22Rv1 (cell line): ENCODE data around the gene RAB11B.
"Not testable (repeated sequence)": the region's sequence is repeated elsewhere in the genome, so short reads cannot be mapped to it uniquely, and the experiment has no call there.

Source experiments
- H3K27ac ChIP-seq: fragments of 450-650 bp; 2 replicates; pipeline ENCODE4 v1.5.1; 2017
- CTCF ChIP-seq: fragments of 450-650 bp; IDR thresholded peaks from 2 replicates; pipeline ENCODE4 v1.5.1; 2017; ENCODE audit warnings: mild to moderate bottlenecking
- ZFX ChIP-seq: fragments of 450-650 bp; IDR thresholded peaks from 2 replicates; pipeline ENCODE4 v1.6.1; 2017; ENCODE audit warnings: antibody characterized with exemption, borderline replicate concordance

RAB11B gene

GRCh38 chr19:8403098-8403819, 13.1 kb downstream of the RAB11B start:
- TF ChIP-seq ZFX (no peak), CTCF (no peak)
- H3K27ac ChIP-seq = no peak overlapping the region

GRCh38 chr19:8403820-8404109, 13.6 kb downstream of the RAB11B start:
- no peak for TF ChIP-seq ZFX
- TF ChIP-seq CTCF = no peak

GRCh38 chr19:8404391-8405151, 14.4 kb downstream of the RAB11B start:
- TF ChIP-seq CTCF (no peak), ZFX (no peak)
- 0 out of 2 replicates have a peak overlapping the region, but pooled peaks have one; percentile 10 for H3K27ac ChIP-seq

More at GRCh38 chr19:8403820-8404109, 13.6 kb downstream of the RAB11B start:
- no peak overlapping the region for H3K27ac ChIP-seq

GRCh38 chr19:8410718-8411117, 20.6 kb downstream of the RAB11B start:
- not testable (repeated sequence) for H3K27ac ChIP-seq
- TF ChIP-seq CTCF = peak; percentile 17; the same call in 1 of the 2 replicates

DNA sequence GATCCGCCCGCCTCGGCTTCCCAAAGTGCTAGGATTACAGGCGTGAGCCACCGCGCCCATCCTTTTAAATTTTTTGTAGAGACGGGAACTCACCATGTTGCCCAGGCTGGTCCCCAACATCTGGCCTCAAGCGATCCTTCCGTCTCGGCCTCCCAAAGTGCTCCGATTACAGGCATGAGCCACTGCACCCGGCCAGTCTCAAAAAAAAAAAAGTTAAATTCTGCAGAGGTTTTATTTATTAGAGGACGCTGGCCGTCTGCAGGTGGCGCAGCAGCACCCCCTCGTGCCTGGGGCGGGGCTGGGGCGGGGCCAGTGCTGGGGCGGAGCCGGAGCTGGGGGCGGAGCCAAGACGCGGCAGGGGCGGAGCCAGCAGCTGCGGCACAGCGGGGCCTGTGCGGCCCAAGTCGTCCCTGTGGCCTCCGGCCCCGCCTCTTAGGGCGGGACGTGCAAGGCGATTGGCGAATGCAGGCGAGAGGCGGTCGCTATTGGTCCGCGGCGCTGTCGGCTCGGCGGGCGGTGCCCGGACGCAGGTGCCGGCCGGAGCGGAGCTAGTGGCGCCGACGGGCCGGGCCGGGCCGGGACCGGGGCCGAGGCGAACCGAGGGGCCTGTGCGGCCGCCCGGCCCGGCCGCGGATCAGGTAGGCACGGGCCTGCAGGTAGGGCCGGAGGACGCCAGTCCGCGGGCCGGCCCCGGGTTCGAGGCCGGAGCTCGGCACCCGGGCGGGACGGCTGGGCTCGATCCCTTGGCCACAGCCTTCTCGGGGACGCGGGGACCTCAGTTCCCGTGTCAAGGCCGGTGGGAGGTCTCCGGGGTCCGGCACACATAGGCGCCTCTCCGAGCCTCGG, 22.8 kb downstream of the RAB11B start, which contains the start of gene MARCHF2:
TSS of gene MARCHF2 (plus strand) at position 523 of the 846 bp plus-strand sequence. CDS start 8,536 bp downstream, outside the sequence.
- H3K27ac ChIP-seq = peak within 1 kb of the TSS; percentile 52
- TF ChIP-seq CTCF (peak; percentile 93), ZFX (no peak)

GRCh38 chr19:8413629-8413995, 23.5 kb downstream of the RAB11B start:
- H3K27ac ChIP-seq = peak overlapping the region; percentile 52
- TF ChIP-seq ZFX (no peak), CTCF (no peak)
